HG03108 (cell line): Measurements from ENCODE around the gene HAUS7.

Experiments
- ATAC-seq: cut with Tn5 transposase; IDR thresholded peaks from one replicate; pipeline ENCODE4 v1.9.1; 2021; ENCODE audit warnings: moderate library complexity; ENCODE audit not compliant: unreplicated experiment

Gene HAUS7

GRCh38 chrX:153441981-153442380 lies 28.4 kb downstream of the HAUS7 start:
- no peak for ATAC-seq

- ATAC-seq, result no peak
These were observed 29.1 kb downstream of the HAUS7 start for GRCh38 chrX:153441296-153441695.

- no peak for ATAC-seq
These were observed 29.7 kb downstream of the HAUS7 start for GRCh38 chrX:153440556-153441135.

GRCh38 chrX:153439977-153440376 lies 30.4 kb downstream of the HAUS7 start:
- no peak for ATAC-seq

DNA sequence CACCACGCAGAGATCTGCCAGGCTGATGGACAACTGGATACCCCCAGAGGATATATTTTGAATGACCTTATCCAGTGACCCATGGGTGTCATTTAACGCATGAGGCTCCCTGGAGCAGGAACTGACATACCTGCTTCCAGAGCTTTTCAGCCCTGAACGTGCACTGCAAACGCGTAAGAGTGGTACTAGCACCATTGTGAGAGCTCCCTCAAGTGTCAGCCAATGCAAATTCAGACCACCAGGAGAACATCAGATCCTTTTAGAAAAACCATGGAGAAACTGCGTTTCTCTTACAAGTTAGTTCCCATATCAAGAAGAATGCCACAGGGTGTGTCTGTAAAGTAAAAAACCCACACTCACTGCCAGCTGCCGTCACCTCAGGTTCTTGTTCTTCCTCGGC lies 31.8 kb downstream of the HAUS7 start:
- ATAC-seq, result no peak

DNA sequence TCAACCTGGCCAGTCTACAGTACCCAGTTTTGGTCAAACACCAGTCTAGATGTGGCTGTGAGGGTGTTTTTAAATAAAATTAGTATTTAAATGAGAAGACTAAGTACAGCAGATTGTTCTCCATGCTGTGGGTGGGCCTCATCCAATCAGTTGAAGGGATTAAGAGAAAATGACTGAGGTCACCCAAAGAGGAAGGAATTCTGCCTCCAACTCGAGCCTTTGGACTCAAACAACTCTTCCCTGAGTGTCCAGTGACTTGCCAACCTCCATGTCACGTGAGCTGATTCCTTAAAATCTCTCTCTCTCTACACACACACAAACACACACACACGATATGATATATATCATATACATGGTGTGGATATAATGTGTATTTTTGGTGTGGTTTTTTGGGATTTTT lies 34.5 kb downstream of the HAUS7 start:
- ATAC-seq, result no peak

GRCh38 chrX:153434801-153435200 lies 35.6 kb downstream of the HAUS7 start:
- no peak for ATAC-seq

DNA sequence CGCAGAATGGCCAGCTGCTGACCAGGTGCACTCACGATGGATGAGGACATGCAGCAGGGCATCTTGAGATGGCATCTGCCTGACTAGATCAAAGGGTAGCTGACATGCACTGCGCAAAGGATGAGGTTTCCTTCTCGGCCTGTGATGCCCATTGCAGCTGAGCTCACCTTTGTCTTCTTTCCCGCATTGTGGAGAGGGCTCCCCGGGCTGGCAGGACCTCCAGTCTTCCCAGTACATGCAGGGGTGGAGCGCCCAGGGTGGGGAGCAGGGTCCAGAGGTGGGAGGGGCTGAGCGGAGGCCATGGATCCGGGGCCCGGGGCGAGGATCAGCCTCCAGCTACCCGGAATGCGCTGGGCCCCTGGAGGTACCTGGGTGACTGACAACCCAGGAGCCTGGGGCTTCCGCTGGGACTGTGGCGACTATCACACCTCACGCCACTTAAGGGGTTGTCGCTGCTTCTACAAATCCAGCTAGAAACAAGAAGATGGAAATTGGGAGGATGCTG lies 36.5 kb downstream of the HAUS7 start:
- no peak for ATAC-seq

DNA sequence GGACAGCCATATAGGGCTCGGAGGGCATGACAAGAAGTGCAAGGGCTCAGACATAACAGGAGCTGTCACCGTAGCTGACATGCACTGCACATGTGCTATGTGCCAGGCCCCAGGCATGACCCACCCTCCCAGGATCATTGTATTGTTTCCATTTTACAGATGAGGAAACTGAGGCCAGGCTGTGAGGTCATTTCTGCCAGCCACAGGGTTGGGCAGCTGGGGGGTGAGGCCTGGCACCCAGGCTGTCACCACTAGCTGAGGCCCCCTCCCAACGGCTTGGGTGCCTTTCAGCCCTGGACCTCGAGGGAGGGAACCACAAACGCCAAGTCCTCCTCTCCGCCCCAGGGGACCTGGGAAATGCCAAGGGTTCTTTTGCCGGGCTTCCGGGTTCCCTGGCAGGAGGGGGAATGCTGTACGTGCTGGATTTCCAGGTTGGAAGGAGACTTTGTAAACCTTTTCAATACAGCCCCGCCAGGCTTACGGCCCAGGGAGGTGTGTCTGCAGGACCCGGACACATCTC lies 37.2 kb downstream of the HAUS7 start:
- no peak for ATAC-seq

- ATAC-seq, result no peak
These were observed 39.6 kb downstream of the HAUS7 start for GRCh38 chrX:153430796-153431195.

DNA sequence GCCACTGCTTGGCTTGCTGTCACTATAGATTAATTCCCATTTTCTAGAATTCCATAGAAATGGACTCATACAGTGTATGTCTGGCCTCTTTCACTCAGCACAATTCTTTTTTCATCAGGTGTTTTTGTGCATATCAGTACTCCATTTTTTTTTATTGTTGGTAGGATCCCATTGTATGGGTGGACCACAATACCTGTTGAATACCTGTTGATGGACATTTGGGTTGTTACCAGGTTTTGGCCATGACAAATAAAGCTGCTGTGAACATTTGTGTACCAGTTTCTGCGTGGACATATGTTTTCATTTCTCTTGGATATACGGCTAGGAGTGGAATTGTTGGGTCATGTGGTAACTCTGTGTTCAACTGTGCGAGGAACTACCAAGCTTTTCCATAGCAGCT lies 44.2 kb downstream of the HAUS7 start:
- ATAC-seq, result no peak

GRCh38 chrX:153423652-153424051 lies 46.7 kb downstream of the HAUS7 start:
- ATAC-seq, result no peak

DNA sequence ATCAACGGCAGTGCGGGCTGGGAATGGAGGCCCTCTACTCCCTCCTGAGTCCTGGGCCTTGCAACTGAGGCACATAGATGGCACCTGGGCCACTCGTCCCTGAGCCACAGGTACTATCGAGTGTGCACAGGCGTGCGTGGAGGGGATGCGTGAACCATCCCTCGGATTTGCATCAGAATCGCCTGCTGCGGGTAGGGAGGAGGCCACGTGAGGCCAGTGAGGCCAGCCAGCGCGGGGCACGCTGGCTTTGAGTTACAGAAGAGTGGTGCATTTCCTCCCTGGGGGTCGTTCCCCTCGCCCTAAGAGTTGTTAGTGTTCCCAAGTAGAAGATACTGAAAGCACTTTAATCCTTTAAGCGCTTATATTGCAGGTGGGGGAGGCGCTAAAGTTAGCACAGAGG lies 48.5 kb downstream of the HAUS7 start:
- no peak for ATAC-seq

GRCh38 chrX:153420851-153421599 lies 49.4 kb downstream of the HAUS7 start:
- no peak for ATAC-seq

- ATAC-seq, result no peak
These were observed 52.7 kb downstream of the HAUS7 start for GRCh38 chrX:153417637-153418036.

- no peak for ATAC-seq
These were observed 53.5 kb downstream of the HAUS7 start for GRCh38 chrX:153416781-153417450.

DNA sequence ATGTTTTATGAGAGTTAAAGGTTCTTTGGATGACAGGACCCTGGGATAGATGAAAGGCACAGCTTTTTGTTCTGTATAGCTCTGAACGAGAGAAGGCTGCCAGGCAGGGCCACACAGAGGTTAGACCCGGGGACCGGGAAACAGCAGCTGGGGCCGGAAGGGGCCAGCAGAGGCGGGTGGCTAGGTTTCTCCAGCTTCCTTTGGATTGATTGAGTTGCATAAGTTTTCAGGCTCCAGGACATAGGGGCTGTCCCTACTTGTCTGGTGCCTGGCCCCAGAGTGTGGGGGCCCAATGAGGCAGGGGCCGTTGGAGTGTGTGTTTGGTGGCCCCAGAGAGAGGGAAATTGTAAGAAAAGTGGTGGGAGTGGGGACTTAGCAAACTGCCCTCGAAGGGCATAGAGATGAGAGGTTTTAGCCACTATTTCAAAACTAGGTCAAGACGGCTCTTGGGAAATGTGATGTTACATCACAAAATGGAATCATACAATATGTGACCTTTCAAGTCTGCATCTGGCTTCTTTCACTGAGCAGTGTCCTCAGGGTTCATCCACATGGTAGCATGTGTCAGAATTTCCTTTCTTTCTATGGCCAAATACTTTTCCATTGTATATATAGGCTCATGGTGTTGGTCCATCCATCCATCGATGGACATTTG lies 55.4 kb downstream of the HAUS7 start:
- no peak for ATAC-seq

- no peak for ATAC-seq
These were observed 56.6 kb downstream of the HAUS7 start for GRCh38 chrX:153413731-153414130.

- ATAC-seq, result no peak
These were observed 57.3 kb downstream of the HAUS7 start for GRCh38 chrX:153412746-153413720.

- ATAC-seq, result no peak
These were observed 58.3 kb downstream of the HAUS7 start for GRCh38 chrX:153411988-153412574.
